ENCODE results near the gene OR2T5.
"Not testable (repeated sequence)": the region's sequence is repeated elsewhere in the genome, so short reads cannot be mapped to it uniquely, and the experiment has no call there.

DNA sequence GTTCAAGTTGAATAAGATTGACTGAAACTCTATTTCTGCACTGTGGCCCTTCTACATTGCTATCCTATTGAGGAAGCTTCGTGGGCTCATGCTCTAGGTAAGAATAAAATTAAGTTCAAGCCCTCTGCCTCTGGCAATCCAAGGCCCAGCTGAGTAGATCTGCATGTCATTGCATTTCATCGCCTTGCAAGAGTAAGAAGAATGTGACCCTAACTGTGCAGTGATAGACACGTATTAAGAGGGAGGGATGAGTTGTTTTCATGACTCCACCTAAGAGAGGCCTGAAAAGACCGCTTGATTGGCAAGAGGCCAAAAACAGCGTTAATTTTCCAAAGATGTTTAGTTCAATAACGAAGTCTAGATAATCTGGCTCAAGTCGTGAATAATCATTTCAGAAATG, 29.3 kb upstream of the OR2T5 start:
- TF ChIP-seq, protein P1, sequence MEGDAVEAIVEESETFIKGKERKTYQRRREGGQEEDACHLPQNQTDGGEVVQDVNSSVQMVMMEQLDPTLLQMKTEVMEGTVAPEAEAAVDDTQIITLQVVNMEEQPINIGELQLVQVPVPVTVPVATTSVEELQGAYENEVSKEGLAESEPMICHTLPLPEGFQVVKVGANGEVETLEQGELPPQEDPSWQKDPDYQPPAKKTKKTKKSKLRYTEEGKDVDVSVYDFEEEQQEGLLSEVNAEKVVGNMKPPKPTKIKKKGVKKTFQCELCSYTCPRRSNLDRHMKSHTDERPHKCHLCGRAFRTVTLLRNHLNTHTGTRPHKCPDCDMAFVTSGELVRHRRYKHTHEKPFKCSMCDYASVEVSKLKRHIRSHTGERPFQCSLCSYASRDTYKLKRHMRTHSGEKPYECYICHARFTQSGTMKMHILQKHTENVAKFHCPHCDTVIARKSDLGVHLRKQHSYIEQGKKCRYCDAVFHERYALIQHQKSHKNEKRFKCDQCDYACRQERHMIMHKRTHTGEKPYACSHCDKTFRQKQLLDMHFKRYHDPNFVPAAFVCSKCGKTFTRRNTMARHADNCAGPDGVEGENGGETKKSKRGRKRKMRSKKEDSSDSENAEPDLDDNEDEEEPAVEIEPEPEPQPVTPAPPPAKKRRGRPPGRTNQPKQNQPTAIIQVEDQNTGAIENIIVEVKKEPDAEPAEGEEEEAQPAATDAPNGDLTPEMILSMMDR (IDR thresholded peaks at IDR 0.05), result not testable (repeated sequence)
- TF ChIP-seq POLR2A (IDR thresholded peaks at IDR 0.05), result not testable (repeated sequence)
